ENCODE results near the gene ACP4. TPM values are rescaled to one million over a fixed set of nuclear protein-coding genes. Genes with fewer than 3 reads are reported as not detected.
"Not testable (repeated sequence)": the region's sequence is repeated elsewhere in the genome, so short reads cannot be mapped to it uniquely, and the experiment has no call there.

ACP4 gene
- total RNA-seq, 1 experiment from 2014 or later: not detected

GRCh38 chr19:50777261-50777660, 13.0 kb upstream of the ACP4 start:
- DNase-seq (ENCODE audit: low read depth): no peak

- DNase-seq (ENCODE audit: low read depth): peak; percentile 41
Measured at GRCh38 chr19:50777830-50778303, 12.3 kb upstream of the ACP4 start.

GRCh38 chr19:50778906-50779430, 11.2 kb upstream of the ACP4 start:
- no peak for DNase-seq (ENCODE audit: low read depth)

GRCh38 chr19:50779504-50780457, 10.4 kb upstream of the ACP4 start:
- DNase-seq (ENCODE audit: low read depth): peak; percentile 55

DNA sequence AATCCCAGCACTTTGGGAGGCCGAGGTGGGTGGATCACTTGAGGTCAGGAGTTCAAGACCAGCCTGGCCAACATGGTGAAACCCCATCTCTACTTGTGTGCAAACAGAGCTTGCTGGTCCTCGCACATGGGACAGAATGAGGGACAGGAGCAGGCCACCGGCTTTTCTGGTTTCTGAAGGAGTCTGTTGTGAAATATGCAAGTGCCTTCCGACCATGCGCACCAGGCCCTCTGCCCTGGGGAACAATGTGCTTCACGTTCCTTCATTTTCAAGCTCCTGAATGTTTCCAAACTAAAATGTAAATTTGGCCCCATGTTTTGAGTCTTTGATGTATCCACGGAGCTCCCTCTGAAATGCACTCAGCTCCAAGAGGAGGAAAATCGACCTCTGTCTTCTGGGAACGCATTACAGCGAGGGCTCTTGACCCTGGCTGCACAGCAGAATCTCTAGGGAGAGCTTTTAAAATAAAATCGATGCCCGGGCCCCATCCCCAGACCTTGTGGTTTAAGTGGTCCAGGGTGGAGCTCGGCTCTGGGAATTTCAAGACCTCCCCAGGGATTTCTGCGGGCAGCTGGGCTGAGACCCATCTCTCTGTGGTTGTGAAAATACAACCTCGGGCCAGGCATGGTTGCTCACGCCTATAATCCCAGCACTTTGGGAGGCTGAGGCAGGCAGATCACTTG, 9.3 kb upstream of the ACP4 start:
- no peak for DNase-seq (ENCODE audit: low read depth)

- not testable (repeated sequence) for DNase-seq (ENCODE audit: low read depth)
Measured at GRCh38 chr19:50783848-50784152, 6.4 kb upstream of the ACP4 start.

DNA sequence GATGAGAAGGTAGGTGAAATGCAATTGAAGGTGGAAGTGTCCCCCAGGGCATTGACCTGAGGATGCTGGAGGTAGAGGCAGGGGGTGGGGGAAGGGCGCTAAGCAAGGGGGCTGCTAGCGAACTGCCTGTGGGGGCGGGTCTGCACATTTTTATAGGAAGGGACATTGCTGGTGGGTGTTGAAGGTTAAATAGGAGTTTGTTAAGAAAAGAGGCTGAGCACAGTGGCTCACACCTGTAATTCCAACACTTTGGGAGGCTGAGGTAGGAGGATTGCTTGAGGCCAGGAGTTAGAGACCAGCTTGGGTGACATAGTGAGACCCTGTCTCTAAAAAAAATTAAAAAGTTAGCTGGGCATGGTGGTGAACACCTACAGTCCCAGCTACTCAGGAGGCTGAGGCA, 5.5 kb upstream of the ACP4 start:
- no peak for DNase-seq (ENCODE audit: low read depth)

DNA sequence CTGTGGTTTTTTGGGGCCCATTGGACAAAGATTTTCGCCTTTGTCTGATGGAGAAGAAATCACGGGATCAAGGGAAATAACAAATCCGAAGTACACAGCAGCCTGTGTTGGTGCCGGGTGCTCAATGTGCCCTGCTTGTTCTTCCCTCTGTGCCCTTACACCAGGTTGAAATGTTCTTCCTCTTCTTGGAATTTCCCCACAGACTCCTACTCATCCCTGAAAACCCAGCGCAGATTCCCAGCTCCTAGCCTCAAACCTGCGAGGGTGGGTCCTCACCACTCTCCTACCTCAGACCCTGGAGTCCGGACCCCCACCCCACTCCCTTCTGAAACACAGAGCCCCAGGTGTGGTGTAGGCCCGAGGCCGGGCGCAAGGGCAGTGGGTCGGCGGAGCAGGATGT, 4.9 kb upstream of the ACP4 start:
- DNase-seq (ENCODE audit: low read depth): no peak

DNA sequence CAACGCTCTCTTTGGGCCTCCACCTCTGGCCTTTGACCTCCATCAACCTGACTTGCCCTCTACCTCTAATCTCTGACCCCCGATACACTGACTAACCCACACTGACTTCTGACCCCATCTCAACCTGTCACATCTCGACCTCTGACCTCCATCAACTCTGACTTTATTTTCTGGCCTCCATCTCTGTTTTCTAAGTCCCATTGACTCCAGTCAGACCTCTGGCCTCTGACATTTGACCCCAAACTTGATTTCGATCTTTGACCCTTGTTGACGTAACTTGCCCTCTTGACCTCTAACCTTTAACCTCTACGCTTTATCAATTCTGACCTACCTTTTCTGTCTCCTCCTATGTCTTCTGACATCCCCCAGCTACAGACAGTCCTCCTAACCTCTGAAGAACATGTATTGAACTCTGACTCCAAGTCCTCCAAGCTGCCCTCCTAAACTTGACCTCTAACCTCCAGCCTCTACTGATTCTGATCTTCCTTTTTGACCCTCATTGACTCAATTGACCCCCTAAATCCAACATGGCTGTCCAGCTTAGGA, 780 bp downstream of the ACP4 start:
- no peak for DNase-seq (ENCODE audit: low read depth)

GRCh38 chr19:50791594-50792271, 1.5 kb downstream of the ACP4 start:
- no peak for DNase-seq (ENCODE audit: low read depth)

DNA sequence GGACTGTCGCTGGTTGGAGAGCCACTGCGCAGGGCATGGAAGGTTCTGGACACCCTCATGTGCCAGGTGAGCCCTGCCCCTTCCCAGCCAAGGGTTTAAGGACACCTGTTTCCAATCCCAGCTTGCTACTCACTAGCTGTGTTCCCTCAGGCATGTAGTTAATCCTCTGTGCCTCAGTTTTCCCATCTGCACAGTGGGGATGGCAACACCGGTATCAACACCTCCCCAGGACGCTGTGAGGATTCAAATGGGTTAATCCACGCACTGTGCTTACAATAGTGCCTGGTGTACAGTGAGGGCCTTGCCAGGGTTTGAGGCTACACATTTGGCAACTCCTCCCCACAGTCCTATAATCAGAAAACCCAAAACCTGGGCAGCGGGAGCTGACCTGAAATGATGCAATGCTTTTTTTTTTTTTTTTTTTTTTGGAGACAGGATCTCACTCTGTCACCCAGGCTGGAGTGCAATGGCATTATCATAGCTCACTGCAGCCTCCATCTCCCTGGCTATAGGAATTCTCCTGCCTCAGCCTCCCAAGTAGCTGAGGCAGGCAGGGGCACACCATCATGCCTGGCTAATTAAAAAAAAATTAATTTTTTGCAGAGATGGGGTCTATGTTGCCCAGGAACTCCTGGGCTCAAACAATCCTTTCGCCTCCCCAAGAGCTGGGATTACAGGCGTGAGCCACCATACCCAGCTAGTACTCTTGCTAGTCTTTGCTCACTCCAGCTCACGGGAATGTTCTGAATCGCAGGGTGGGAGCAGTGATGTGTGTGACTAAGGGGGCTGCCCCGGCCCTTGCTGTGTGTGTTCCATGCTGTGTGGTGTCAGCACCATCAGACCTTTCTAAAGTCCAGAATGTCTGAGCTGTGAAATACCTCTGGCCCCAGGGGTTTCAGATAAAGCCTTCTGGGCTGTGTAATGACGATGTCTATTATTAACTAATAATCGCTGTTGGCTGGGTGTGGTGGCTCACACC, 2.3 kb downstream of the ACP4 start:
- DNase-seq (ENCODE audit: low read depth): no peak

DNA sequence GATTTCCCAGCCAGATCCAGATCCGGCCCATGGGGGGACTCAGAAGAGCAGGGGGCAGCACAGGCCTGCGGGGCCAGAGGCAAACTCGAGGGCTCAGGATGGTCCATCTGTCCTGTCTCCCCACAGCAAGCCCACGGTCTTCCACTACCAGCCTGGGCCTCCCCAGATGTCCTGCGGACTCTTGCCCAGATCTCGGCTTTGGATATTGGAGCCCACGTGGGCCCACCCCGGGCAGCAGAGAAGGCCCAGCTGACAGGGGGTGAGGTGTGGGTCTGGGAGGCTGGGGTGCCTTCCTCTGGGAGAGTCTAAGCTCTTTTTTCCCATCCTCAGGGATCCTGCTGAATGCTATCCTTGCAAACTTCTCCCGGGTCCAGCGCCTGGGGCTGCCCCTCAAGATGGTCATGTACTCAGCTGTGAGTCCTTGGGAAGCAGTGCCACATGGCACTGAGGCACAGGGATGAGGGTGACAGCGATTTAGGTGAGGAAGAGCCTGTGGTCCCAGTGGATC, 3.4 kb downstream of the ACP4 start:
- DNase-seq (ENCODE audit: low read depth): no peak

- peak; percentile 50 for DNase-seq (ENCODE audit: low read depth)
Measured at GRCh38 chr19:50794074-50794875, 4.1 kb downstream of the ACP4 start.

DNA sequence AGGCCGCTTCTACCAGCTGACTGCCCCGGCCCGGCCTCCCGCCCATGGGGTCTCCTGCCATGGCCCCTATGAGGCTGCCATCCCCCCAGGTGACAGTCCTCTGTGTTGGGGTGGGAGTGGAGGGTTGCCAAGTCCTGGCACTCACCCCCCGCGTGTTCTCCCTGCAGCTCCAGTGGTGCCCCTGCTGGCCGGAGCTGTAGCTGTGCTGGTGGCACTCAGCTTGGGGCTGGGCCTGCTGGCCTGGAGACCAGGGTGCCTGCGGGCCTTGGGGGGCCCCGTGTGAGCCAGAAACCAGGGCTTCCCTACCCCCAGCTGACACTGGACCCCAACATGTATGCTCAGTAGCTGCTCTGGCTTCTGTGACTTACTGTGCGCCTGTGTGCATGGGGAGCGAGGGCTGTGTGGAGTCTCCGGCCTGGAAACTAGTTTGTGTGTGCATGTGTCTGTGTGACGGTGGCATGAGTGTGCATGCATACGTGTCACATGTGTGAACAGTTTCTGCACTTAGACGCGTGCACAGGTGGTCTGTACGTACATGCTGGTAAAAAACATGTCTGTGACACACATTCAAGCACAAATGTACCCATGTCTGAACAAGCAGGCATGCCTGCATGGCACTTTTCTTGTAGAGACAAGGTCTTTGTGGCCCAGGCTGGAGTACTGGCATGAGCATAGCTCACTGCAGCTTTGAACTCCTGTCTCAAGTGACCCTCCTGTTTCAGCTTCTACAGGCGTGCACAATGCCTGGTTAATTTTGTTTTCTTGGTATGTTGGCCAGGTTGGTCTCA, 4.9 kb downstream of the ACP4 start:
- DNase-seq (ENCODE audit: low read depth): peak; percentile 51

GRCh38 chr19:50795664-50796073, 5.5 kb downstream of the ACP4 start:
- DNase-seq (ENCODE audit: low read depth): no peak

DNA sequence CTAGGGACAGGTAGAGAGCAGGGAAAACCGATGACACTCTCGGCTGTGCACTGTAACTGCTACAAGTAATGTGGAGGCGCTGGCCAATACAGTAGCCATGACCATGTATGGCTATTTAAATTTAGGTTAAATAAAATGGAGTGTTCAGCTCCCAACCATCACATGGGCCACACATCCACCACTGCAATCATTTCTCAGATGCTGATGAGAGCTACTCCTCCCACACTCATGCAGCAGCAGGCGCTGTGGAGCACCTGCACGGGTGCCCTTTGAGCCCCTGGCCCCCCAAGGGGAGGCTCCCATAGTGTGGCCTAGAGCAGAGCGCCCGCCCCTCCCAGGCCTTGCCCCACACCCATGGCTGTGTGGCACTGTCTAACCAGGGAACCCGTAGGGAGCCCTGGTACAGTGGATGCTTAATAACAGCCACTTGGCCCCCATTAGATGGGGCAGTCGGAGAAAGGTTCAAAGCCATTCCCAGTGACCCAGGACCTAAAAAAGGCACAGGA, 6.0 kb downstream of the ACP4 start:
- no peak for DNase-seq (ENCODE audit: low read depth)

GRCh38 chr19:50796634-50797428, 6.6 kb downstream of the ACP4 start:
- no peak for DNase-seq (ENCODE audit: low read depth)

DNA sequence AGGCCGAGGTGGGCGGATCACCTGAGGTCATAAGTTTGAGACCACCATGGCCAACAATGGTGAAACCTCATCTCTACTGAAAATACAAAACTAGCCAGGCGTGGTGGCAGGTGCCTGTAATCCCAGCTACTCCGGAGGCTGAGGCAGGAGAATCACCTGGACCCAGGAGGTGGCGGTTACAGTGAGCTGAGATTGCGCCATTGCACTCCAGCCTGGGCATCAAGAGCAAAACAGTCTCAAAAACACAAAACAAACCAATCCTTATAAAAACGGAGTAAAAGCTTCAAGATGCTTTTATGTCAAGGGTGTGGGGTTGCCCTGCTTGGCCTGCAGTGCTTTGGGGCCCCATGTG, 7.2 kb downstream of the ACP4 start:
- DNase-seq (ENCODE audit: low read depth): no peak
